Effector CD8-positive, alpha-beta T cell (primary cell): ENCODE measurements around the gene TXNDC15.

Experiments used
- DNase-seq: peaks from one replicate; lab custom pipeline; 2025; lab: John Stamatoyannopoulos, UW

The TXNDC15 gene

GRCh38 chr5:134920848-134921575, 46.8 kb downstream of the TXNDC15 start:
- no peak for DNase-seq

GRCh38 chr5:134932508-134932907, 58.3 kb downstream of the TXNDC15 start:
- no peak for DNase-seq

- DNase-seq, result no peak
Measured at GRCh38 chr5:134934202-134934601, 60.0 kb downstream of the TXNDC15 start.

- DNase-seq, result no peak
Measured at GRCh38 chr5:134935711-134936602, 61.8 kb downstream of the TXNDC15 start.

- no peak for DNase-seq
Measured at GRCh38 chr5:134937526-134937925, 63.4 kb downstream of the TXNDC15 start.

- DNase-seq, result no peak
Measured at GRCh38 chr5:134938030-134938429, 63.9 kb downstream of the TXNDC15 start.

GRCh38 chr5:134939500-134939899, 65.3 kb downstream of the TXNDC15 start:
- DNase-seq, result no peak

- no peak for DNase-seq
Measured at GRCh38 chr5:134943547-134943946, 69.4 kb downstream of the TXNDC15 start.

- no peak for DNase-seq
Measured at GRCh38 chr5:134944630-134945029, 70.5 kb downstream of the TXNDC15 start.

- no peak for DNase-seq
Measured at GRCh38 chr5:134945041-134945440, 70.9 kb downstream of the TXNDC15 start.

- DNase-seq, result no peak
Measured at GRCh38 chr5:134948911-134949310, 74.7 kb downstream of the TXNDC15 start.

- DNase-seq, result no peak
Measured at GRCh38 chr5:134949316-134949715, 75.1 kb downstream of the TXNDC15 start.
